OCI-LY7 (cell line): ENCODE measurements around the gene USP48.

ENCODE experiments used
- EZH2phosphoT487 ChIP-seq: fragments of 200-600 bp; sonication (generic); IDR thresholded peaks from 2 replicates; pipeline ENCODE4 v1.6.1; 2018; ENCODE audit warnings: low read depth, borderline replicate concordance, mild to moderate bottlenecking, mixed run types, antibody characterized with exemption, low read length, moderate library complexity, mixed read lengths
- TF ChIP-seq, protein P1 (sequence below): fragments of 200-600 bp; sonication (generic); conservative IDR thresholded peaks from 2 replicates; pipeline ENCODE4 v1.5.1; 2014; ENCODE audit warnings: mild to moderate bottlenecking, antibody characterized with exemption, low read length, moderate library complexity, mixed read lengths

DNA sequence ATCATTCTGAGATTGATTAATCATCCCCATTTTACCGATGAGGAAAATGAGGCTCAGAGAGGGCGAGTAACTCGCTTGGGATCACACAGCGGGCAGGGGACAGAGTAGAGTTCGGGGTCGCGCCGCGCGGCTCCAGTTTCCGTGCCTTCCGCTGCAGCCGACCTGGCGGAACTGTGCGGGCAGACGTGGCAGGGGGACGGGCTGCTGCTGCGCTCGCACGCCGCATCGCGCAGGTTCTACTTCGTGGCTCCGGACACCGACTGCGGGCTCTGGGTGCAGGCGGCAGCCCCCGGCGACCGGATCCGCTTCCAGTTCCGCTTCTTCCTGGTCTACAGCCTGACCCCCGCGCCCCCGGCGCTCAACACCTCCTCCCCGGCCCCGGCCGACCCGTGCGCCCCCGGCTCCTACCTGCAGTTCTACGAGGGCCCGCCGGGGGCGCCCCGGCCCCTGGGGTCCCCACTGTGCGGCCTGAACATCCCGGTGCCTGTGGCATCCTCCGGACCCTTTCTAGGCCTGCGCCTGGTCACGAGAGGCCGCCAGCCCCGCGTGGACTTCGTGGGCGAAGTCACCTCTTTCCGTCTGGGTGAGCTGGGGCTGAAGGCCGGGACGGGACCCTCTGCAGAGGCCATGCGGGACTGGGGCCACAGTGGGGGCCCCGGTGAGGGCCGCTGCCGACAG lies 31.4 kb upstream of the USP48 start:
- TF ChIP-seq, protein P1, sequence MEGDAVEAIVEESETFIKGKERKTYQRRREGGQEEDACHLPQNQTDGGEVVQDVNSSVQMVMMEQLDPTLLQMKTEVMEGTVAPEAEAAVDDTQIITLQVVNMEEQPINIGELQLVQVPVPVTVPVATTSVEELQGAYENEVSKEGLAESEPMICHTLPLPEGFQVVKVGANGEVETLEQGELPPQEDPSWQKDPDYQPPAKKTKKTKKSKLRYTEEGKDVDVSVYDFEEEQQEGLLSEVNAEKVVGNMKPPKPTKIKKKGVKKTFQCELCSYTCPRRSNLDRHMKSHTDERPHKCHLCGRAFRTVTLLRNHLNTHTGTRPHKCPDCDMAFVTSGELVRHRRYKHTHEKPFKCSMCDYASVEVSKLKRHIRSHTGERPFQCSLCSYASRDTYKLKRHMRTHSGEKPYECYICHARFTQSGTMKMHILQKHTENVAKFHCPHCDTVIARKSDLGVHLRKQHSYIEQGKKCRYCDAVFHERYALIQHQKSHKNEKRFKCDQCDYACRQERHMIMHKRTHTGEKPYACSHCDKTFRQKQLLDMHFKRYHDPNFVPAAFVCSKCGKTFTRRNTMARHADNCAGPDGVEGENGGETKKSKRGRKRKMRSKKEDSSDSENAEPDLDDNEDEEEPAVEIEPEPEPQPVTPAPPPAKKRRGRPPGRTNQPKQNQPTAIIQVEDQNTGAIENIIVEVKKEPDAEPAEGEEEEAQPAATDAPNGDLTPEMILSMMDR: peak; percentile 71
- no peak for TF ChIP-seq EZH2phosphoT487
